Myocyte (in vitro differentiated cells): ENCODE results near the gene BST2. TPM values are rescaled to one million over a fixed set of nuclear protein-coding genes. Genes with fewer than 3 reads are reported as not detected.
A peak's percentile ranks its signal among the peaks of the same experiment; 100 is the strongest.

Source experiments
- DNase-seq: peaks from one replicate; pipeline ENCODE4 v3.0.0-alpha.2; 2012; ENCODE audit warnings: low read depth
- total RNA-seq: library from RNA; depleted of rRNA; stranded (reverse); fragments of >200 nt; gene quantifications from 2 replicates; pipeline ENCODE4 v1.2.3, GENCODE V29; 2014

The BST2 gene
- total RNA-seq, 1 donor from 2014 or later: 0.62 TPM

DNA sequence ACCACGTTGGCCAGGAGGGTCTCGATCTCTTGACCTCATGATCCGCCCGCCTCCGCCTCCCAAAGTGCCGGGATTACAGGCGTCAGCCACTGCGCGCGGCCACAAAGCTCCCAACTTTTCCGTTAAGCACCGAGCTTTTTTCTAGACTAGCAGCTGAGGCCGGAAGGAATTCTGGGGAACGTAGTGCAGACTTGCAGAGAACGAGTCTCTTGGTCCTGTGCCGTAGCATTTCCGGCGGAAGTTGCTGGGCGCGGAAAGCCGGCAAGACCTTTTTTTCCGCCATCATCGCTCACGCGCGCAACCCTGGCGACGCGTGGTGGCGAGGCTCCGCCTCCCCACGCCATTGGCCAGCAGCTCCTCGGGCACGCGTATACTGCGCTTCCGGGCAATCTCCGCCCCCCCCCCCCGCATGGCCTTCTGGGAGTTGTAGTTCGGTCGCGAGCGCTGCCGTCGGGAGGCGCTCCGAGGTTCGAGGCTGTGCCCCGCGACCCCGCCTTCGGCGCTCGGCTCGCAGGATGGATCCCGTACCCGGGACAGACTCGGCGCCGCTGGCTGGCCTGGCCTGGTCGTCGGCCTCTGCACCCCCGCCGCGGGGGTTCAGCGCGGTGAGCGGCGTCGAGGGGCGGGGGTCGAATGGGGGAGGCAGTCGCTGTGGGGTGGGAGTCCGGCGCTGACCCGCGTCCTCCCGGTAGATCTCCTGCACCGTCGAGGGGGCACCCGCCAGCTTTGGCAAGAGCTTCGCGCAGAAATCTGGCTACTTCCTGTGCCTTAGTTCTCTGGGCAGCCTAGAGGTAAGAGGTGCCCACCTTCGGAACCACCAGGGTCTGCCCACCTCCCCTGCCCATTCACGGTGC lies 14.4 kb upstream of the BST2 start, which contains the start of gene MVB12A:
TSS of gene MVB12A (plus strand) at position 427 of the 854 bp plus-strand sequence. CDS start at position 516, 89 bp downstream.
- DNase-seq: peak; percentile 99

- no peak for DNase-seq
Observed at GRCh38 chr19:17419154-17419620, 13.8 kb upstream of the BST2 start.

DNA sequence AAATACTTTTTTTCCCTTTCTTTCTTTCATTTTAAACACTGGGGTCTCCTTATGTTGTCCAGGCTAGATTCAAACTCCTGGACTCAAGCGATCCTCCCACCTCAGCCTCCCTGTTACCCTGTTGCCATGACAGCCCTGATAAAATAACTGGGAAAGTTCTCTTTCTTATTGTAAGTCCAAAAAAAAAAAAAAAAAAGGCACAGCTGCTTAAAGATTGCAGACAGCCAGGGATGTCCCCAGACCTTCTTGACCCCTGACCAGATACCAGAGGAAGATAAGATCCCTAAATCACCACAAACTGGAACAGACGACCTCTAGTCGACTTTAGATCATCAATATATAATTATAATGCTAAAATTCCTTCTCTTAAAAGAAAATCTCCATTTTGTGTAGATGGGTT lies 13.3 kb upstream of the BST2 start:
- no peak for DNase-seq

DNA sequence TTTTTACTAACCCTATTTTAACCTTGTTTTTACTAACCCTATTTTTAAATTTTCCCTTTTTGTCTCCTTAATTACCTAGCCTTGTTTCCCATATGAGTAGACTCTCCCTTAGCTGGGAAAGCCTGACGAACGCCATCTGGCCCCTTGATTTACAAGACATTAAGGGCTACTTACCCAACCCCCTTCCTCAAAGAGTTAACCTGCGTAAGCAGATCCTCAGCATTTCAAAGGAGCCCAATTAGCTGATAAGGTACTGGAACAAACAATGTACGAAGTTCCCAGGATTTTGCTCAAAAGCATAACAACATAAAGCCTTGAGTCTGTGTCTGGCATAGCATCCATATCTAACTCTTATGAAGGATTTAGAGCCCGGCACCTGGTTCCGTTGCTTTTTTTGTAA lies 9.7 kb upstream of the BST2 start:
- no peak for DNase-seq

DNA sequence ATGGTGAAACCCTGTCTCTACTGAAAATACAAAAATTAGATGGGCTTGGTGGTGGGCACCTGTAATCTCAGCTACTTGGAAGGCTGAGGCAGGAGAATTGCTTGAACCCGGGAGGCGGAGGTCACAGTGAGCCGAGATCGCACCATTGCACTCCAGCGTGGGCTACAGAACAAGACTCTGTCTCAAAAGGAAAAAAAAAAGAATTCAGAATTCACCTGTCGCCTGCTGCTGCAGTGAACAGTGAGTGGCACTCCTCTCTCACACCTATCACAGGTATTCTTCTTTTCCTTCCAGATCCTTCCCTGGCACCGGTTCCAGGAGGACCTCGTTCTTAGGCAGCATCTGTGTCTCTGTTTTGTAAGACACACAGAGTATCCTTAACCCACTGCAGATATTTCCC lies 8.7 kb upstream of the BST2 start:
- DNase-seq: no peak

DNA sequence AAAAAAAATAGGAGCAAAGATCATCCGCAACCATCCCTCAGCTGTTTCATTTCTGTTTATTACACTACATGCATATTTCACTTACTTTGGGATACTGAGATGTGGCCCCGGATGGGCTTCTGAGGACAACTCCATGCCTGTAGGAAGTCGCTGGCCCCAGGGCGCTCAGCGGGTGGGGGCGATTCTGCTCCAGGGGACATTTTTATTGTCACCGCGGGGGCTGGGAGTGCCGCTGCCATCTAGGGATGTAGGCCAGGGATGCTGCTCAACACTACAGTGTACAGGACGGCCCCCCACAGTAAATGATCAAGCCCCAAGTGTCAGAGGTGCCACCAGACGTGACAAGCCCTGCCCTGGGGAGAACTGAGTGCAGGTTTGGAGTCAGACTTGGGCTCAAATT lies 6.4 kb upstream of the BST2 start:
- no peak for DNase-seq

DNA sequence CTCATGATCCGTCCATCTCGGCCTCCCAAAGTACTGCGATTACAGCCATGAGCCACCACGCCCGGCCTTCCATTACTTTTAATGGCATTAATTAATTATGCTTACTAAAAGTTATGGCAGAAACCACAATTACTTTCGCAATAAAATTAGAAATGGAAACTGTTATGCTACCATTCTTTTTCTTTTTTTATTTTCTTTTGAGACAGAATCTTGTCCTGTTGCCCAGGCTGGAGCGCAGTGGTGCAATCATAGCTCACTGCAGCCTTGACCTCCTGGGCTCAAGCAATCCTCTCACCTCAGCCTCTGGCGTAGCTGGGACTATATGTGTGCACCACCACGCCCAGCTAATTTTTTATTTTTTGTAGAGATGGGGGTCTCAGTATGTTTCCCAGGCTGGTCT lies 4.6 kb upstream of the BST2 start:
- DNase-seq: no peak

- DNase-seq: no peak
Observed at GRCh38 chr19:17406887-17407196, 1.4 kb upstream of the BST2 start.

- peak; percentile 75 for DNase-seq
Observed at GRCh38 chr19:17406046-17406886, 836 bp upstream of the BST2 start.

DNA sequence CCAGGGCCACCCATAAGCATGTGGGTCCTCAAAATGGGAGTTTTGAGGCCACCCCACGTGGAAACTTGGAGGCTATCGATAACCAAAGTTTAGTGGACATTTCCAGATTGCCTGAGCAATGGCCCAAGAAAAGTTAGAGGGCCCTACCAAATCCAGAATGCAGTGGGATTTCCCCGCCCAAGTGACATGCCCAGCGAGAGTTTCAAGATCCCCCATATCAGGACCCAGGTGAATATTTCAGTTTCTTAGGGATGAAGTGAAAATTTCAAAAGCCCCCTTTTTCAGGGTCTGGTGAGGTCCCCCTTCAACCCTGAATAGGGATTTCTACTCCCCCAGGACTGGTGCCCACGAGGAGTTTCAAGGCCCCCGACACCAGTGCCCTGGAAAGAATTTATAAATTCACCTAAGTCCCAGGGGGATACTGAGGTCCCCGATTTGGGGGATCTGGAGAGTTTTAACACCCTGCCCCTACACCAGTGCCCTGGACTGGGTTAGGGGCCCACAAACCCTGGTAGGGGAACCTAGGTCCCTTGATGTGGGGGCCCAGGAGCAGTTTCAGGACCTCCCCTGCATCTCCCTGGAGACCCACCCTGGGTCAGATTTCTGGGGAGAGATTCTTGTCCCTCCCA lies 695 bp downstream of the BST2 start:
- DNase-seq: no peak

GRCh38 chr19:17404015-17404414 lies 1.4 kb downstream of the BST2 start:
- DNase-seq: no peak

DNA sequence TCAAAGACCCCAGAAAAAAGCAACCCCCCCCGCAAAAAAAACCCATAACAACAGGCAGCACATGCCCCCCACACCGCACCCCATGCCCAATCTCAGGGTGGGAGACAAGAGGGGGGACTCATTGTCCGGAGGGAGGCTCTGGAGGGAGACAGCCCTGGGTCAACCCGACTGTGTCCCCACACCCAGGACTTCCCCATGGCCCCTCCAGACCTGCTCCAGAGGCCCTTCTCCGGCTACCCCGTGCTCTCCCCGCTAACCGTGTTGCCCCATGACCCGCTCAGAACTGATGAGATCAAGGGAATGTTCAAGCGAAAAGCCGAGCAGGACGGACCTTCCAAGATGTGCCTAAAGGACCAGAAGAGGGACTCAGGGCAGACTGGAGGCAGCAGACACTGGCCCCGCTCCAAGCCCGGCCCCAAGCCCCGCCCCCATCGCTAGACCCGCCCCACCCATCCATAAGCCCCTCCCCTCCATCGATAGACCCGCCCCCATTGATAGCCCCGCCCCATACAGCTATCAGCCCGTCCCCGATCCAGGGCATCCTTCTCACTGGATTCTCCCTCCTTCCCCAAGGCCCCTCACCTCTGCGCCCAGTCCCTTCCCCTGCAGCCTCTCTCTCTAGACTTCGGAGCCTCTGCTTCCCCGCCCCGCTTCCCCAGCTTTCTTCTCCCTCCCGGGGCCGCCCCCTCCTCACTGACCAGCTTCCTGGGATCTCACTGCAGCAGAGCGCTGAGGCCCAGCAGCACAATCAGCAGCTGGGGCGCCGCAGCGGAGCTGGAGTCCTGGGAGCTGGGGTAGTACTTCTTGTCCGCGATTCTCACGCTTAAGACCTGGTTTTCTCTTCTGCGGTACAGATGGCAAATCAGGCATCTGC lies 2.2 kb downstream of the BST2 start:
- DNase-seq: no peak

DNA sequence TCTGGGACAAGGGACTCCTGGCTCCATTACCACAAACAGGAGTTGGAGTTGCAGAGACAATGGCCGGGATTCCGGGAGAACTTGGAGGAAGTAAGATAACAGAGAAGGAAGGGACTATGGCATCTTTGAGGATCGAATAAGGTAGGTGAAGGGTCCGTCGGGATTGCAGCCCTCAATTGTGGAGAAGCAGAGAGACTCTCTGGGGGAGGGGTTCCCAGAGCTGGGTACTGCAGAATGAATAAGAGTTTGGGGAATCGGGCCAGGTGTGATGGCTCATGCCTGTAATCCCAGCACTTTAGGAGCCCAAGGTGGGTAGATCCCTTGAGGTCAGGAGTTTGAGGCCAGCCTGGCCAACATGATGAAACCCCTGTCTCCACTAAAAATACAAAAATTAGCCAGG lies 3.8 kb downstream of the BST2 start:
- no peak for DNase-seq

DNA sequence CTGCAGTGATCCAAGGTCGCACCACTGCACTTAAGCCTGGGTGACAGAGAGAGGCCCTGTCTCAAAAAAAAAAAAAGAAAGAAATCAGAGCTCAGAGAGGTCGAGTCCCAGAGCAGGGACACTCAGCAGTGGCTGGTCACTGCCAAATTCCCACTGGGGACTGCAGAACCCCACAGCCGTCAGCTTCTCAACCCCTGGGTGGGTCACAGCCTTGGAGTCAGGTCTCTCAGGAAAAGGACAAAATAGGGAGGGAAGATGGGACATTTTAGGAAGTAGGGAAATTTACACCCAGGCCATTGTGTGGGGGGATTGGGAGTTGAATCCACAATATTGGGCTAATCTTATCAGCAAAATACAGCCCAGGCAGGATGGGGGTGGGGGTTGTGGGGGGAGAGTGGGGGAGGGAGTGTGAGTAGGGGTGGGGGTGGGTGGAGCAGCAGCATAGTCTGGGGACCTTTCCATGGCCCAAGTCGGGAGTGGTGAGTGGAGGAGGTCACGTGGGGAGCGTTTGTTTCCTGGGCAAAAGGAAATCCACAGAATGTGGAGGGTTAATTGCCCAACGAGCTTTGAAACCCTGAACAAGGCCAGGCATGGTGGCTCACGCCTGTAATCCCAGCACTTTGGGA lies 6.4 kb downstream of the BST2 start:
- no peak for DNase-seq

- no peak for DNase-seq
Observed at GRCh38 chr19:17394891-17395415, 10.5 kb downstream of the BST2 start.

- DNase-seq: no peak
Observed at GRCh38 chr19:17393914-17394313, 11.5 kb downstream of the BST2 start, which contains the start of gene CCDC194. Gene CCDC194 (minus strand): TSS chr19:17394196. CDS start chr19:17394158, 38 bp downstream.

DNA sequence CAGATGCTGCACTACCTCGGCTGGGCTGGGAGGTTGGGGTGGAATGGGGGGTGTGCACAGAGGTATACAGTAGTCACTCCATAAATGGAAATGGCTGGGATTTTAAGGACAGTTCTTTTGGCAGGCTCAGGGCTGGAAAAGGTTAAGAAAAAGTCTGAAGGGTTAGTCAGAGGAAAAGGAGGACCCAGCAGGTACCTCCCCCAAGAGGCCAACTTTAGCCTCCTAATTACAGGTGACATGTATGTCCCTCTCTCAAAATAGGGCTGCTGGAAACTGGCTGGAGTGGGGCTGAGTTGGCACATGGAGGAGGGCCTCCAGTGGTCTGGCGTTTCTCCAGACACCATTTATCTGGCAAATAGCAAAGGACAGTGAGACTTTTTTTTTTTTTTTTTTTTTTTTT lies 12.4 kb downstream of the BST2 start:
- no peak for DNase-seq

DNA sequence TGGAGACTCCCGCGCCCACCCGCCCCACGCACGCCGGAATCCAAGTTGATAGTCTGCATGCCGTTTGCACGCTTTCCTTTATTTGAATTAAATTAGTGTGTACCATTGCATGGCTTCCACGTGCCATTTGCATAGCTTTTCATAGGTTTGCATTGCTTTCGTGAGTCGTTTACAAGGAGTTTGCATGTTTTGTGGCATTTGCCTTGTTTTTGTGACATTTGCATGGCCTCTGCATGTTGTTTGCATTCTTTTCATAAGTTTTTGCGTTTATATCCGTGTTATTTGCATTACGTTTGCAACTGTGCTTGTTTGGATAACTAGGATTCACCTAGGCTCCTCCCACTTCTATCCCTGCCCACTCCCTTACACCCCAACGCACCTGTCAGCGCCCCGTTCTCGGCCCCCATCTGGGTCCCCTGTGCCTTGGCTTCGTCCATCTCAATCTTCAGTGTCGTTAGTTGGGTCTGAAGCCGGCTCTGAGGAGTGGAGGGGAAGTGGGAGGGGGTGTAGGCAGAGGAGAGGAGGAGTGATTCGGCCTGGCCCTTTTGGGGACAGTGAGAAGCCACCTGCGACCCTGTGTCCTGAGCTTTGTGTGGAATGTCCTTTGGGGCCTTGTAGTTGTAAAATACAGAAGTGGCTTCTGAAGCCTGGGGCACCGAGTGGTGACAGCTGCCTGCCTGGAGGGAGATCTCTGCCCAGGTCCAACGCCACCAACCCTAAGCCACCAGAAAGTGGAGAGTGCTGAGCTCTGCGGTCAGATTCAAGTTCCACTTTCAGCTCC lies 13.9 kb downstream of the BST2 start:
- DNase-seq: peak; percentile 38

GRCh38 chr19:17390665-17391370 lies 14.6 kb downstream of the BST2 start:
- peak; percentile 85 for DNase-seq
